Breast epithelium (tissue), 4 donors: ENCODE data around the gene TRAPPC10. TPM values are rescaled to one million over a fixed set of nuclear protein-coding genes. Genes with fewer than 3 reads are reported as not detected.

ENCODE experiments used
- DNase-seq, 2 donors: peaks; one replicate each; pipeline ENCODE4 v3.0.0-alpha.2; 2019; ENCODE audit warnings: low spot score in 2 of 2
- H3K27ac ChIP-seq, 2 donors: fragments of 200-600 bp; sonication (generic) in 1 of 2; one replicate each; pipeline ENCODE4 v1.5.1; 2016 to 2019; ENCODE audit warnings: mild to moderate bottlenecking in 1 of 2
- H3K27me3 ChIP-seq, 2 donors: fragments of 200-600 bp; sonication (generic) in 1 of 2; one replicate each; pipeline versions ENCODE4 v1.5.1 to v1.6.0; 2017 to 2019; ENCODE audit warnings: control low read depth in 1 of 2, mild to moderate bottlenecking in 1 of 2
- H3K36me3 ChIP-seq: fragments of 200-600 bp; one replicate; pipeline ENCODE4 v1.5.1; 2019
- H3K4me1 ChIP-seq, 2 donors: fragments of 200-600 bp; sonication (generic); one replicate each; pipeline ENCODE4 v1.5.1; 2016 to 2019; ENCODE audit warnings: control low read depth in 1 of 2
- H3K4me3 ChIP-seq, 3 donors: fragments of 200-600 bp; sonication (generic); 1 replicate in 2 of 3; 2 replicates in 1 of 3; pipeline ENCODE4 v1.5.1; 2016 to 2019; ENCODE audit warnings: mild to moderate bottlenecking in 3 of 3, moderate library complexity in 2 of 3
- H3K9me3 ChIP-seq, 2 donors: fragments of 200-600 bp; sonication (generic) in 1 of 2; one replicate each; pipeline ENCODE4 v1.5.1; 2016 to 2019; ENCODE audit warnings: control low read depth in 1 of 2
- POLR2A ChIP-seq: fragments of 450-650 bp; IDR thresholded peaks from one replicate; pipeline ENCODE4 v1.6.1; 2016; ENCODE audit warnings: antibody characterized with exemption, mild to moderate bottlenecking, moderate library complexity
- POLR2AphosphoS5 ChIP-seq, 3 donors: sonication (generic); formaldehyde crosslinking; IDR thresholded peaks; one replicate each; pipeline ENCODE4 v1.6.1; 2017; ENCODE audit warnings: antibody characterized with exemption in 3 of 3
- intact Hi-C: fragments of 100-400 bp; cut with DNase I; formaldehyde crosslinking; loops from one replicate; pipeline ENCODE4 v1.15.1; 2023; ENCODE audit warnings: low total_unique reads
- total RNA-seq, 3 donors: library from RNA; depleted of rRNA; stranded (reverse); fragments of >200 nt; gene quantifications; one replicate each; pipeline ENCODE4 v1.1.0, GENCODE V29; 2016
- TF ChIP-seq, protein P1 (sequence below), 3 donors: fragments of 450-650 bp; IDR thresholded peaks; one replicate each; pipeline ENCODE4 v1.5.1; 2016 to 2017; ENCODE audit warnings: antibody characterized with exemption in 3 of 3, mild to moderate bottlenecking in 3 of 3, moderate library complexity in 3 of 3

TRAPPC10 gene
- total RNA-seq, 3 donors from 2014 or later, result 27.4 to 35.0 (median 31.1) TPM

DNA sequence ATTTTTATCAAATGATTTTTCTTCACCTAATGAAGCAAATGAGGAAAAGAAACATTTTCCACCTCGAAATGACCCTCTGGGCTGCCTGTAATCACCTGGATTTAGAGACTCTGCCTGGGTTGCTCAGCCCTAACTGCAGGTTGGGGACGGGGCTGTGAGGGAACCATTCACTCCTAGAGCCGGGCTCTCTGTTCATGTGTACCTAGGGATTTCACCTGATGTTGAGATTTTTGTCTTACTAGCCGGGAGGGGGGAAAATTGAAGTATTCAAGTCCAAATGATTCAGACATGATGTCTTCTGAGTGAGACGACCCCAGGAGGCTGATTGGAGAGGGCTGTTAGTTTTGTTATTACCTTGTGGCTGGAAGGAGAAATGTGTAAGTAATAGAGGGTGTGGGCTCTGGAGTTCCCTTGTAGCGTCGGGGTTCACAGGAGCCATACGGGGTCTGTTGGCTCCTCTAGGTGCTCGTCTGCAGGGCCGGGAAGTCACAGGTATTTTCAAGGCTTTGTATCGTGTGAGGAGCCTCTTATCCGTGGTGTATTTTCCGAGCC is 52.8 kb downstream of the TRAPPC10 start:
- no peaks in the 10 kb centered on the region for H3K36me3 ChIP-seq

DNA sequence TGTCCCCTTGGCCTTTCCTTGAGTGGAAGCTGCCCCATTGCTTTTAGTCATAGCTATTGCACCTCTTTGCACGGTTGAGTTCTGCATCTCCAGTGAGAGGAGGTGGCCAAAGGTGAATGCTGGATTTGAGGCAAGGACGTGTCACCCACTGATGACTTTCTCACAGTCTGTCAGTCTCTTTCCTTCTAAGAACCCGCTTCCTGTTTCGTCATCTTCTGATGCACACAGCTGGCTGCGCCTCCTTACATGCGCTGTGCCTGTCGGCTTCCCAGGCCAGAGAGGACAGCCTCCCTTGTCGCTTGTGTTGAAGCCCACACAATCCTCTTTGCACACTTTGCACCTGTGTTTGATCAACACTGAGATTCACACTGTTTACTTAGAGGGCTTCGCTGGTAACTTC is 53.3 kb downstream of the TRAPPC10 start:
- Histone ChIP-seq H3K4me3 (no peak overlapping the region), H3K27ac (no peak overlapping the region), H3K27me3 (no peaks in the 10 kb centered on the region), H3K4me1 (no peaks in the 10 kb centered on the region), H3K9me3 (no peaks in the 10 kb centered on the region), H3K36me3 (no peaks in the 10 kb centered on the region)
- intact Hi-C loops, result no loop called here
- DNase-seq, result no peak
- TF ChIP-seq, protein P1, sequence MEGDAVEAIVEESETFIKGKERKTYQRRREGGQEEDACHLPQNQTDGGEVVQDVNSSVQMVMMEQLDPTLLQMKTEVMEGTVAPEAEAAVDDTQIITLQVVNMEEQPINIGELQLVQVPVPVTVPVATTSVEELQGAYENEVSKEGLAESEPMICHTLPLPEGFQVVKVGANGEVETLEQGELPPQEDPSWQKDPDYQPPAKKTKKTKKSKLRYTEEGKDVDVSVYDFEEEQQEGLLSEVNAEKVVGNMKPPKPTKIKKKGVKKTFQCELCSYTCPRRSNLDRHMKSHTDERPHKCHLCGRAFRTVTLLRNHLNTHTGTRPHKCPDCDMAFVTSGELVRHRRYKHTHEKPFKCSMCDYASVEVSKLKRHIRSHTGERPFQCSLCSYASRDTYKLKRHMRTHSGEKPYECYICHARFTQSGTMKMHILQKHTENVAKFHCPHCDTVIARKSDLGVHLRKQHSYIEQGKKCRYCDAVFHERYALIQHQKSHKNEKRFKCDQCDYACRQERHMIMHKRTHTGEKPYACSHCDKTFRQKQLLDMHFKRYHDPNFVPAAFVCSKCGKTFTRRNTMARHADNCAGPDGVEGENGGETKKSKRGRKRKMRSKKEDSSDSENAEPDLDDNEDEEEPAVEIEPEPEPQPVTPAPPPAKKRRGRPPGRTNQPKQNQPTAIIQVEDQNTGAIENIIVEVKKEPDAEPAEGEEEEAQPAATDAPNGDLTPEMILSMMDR (IDR thresholded peaks at IDR 0.05), result no peak
- TF ChIP-seq POLR2AphosphoS5 (IDR thresholded peaks at IDR 0.05) (no peak), POLR2A (no peak)

More for the DNA sequence above, 52.8 kb downstream of the TRAPPC10 start:
- Histone ChIP-seq H3K27me3 (no peaks in the 10 kb centered on the region), H3K9me3 (no peaks in the 10 kb centered on the region), H3K4me1 (no peaks in the 10 kb centered on the region), H3K4me3 (no peak overlapping the region), H3K27ac (no peak overlapping the region)
- TF ChIP-seq POLR2A, result no peak
- TF ChIP-seq, protein P1 (IDR thresholded peaks at IDR 0.05), result no peak
- TF ChIP-seq POLR2AphosphoS5 (IDR thresholded peaks at IDR 0.05), result no peak
- DNase-seq, result no peak
- intact Hi-C loops, result no loop called here

DNA sequence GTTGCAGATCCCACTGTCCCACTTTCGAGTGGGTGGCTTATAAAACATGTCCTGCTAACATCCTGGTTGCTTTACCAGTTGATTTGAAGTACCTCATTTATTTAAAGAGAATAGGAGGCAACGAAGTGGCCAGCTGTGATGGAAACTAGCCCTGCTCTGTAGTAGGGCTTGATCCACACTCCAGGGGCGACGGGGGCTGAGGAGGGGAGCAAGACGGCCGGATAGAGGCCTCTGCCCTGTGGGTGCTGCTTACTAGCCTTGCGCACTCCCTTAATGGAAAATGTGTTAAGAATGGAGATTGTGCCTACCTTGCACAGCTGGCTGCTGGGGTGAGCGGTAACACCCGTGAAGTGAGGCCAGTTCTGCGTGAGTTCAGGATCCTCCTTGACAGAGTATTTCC is 54.0 kb downstream of the TRAPPC10 start:
- no peaks in the 10 kb centered on the region for H3K27me3 ChIP-seq
- intact Hi-C loops, result no loop called here
- no peak overlapping the region for H3K4me3 ChIP-seq
- no peaks in the 10 kb centered on the region for H3K9me3 ChIP-seq
- no peaks in the 10 kb centered on the region for H3K4me1 ChIP-seq
- DNase-seq, result no peak
- TF ChIP-seq POLR2AphosphoS5 (IDR thresholded peaks at IDR 0.05), result no peak
- TF ChIP-seq POLR2A, result no peak
- TF ChIP-seq, protein P1 (IDR thresholded peaks at IDR 0.05), result no peak
- H3K36me3 ChIP-seq, result no peaks in the 10 kb centered on the region
- H3K27ac ChIP-seq, result no peak overlapping the region

DNA sequence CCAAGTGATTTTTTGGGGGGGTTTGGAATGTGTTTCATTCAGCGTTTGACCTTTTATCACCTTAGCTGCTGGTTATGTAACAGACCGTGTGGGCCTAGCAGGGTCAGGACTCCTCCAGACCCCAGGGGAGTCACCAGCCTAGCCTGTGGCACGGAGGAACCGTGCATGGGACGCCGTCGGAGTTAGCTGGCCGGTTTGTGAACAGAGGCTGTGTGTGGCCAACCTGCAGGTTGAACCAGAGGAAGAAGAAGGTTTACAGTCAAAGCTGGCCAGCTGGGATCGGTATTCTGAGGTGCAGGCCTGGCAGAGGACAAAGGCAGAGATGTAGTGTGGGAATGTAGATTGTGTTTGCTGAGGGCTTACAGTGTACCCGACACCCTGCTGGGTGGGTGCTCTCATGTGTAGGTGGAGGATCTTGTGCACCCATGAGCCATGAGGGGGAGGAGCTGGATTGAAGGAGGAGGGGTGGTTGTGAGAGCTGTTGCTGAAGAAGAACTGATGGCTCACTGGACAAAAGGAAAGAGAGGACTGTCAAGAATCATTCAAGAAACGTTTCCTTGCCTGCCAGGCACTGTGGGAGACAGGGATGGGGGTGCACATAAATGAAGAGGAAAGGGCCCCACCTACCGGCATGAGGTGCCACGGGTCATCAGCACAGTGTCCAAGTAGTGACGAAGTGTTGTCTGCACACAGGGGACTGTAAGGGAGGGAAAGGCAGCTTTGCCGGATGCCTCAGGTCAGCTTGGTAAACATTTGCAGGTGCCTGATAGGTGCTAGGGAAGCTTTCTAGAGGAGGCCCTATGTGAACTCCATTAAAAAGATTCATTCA is 55.1 kb downstream of the TRAPPC10 start:
- TF ChIP-seq POLR2A, result no peak
- TF ChIP-seq POLR2AphosphoS5 (IDR thresholded peaks at IDR 0.05), result no peak
- TF ChIP-seq, protein P1 (IDR thresholded peaks at IDR 0.05), result no peak
- H3K4me1 ChIP-seq, result no peaks in the 10 kb centered on the region
- H3K36me3 ChIP-seq, result no peaks in the 10 kb centered on the region
- no peak overlapping the region for H3K27ac ChIP-seq
- H3K27me3 ChIP-seq, result no peaks in the 10 kb centered on the region
- no peak for DNase-seq
- no peaks in the 10 kb centered on the region for H3K9me3 ChIP-seq
- intact Hi-C loops, result loop anchor here (1.0 kb wide), 1 partner anchor 18 kb away; no protein-coding TSS in a partner anchor
- H3K4me3 ChIP-seq, result no peak overlapping the region

DNA sequence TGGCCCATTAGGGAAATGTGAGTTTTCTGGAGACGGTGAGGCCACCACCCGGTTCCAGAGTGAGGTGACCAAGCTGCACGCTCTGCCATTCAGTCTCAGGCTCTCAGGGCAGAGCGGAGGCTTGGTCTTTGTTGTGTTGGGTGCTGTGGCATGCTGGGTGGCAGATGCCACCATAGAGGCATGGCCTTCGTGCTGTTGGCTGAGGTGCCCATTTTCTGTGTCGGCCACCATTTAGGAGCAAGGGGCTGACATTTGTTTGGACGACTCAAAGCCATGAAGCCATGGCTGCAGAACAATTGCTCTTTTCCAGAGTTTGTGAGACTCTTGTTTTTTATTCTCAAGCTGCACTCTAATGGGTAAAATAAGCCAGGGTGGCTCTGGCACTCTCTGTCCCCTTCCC is 58.3 kb downstream of the TRAPPC10 start:
- DNase-seq, result no peak
- Histone ChIP-seq H3K27me3 (no peaks in the 10 kb centered on the region), H3K36me3 (no peaks in the 10 kb centered on the region), H3K4me1 (no peaks in the 10 kb centered on the region), H3K4me3 (no peak overlapping the region), H3K27ac (no peak overlapping the region), H3K9me3 (no peaks in the 10 kb centered on the region)
- TF ChIP-seq, protein P1 (IDR thresholded peaks at IDR 0.05), result no peak
- TF ChIP-seq POLR2A, result no peak
- no peak for TF ChIP-seq POLR2AphosphoS5 (IDR thresholded peaks at IDR 0.05)
- intact Hi-C loops, result loop anchor here (5.0 kb wide), 1 partner anchor 222 kb away; no protein-coding TSS in a partner anchor
